Lung (tissue), 12 donors: ENCODE results near the gene SOCS4. TPM values are rescaled to one million over a fixed set of nuclear protein-coding genes. Genes with fewer than 3 reads are reported as not detected.
A peak's percentile ranks its signal among the peaks of the same experiment; 100 is the strongest.

Experiments used
- ATAC-seq: fragments of 200-7000 bp; cut with Tn5 transposase; one replicate; pipeline ENCODE4 v1.9.1; 2020; ENCODE audit warnings: moderate number of reproducible peaks; ENCODE audit not compliant: insufficient read depth, low FRiP score
- DNase-seq, 3 donors: peaks; one replicate each; pipeline ENCODE4 v3.0.0-alpha.2; 2013 to 2017
- H3K27ac ChIP-seq, 2 donors: one replicate each; pipeline ENCODE4 v1.5.1; 2013; ENCODE audit warnings: mild to moderate bottlenecking in 2 of 2, moderate library complexity in 2 of 2, control low read depth in 1 of 2, inconsistent platforms in 1 of 2, low read depth in 1 of 2, low read length in 1 of 2
- H3K27me3 ChIP-seq, 3 donors: one replicate each; pipeline ENCODE4 v1.5.1; 2013; ENCODE audit warnings: low read length in 2 of 3; ENCODE audit not compliant: control insufficient read depth in 3 of 3, insufficient read depth in 3 of 3
- H3K36me3 ChIP-seq, 4 donors: one replicate each; pipeline ENCODE4 v1.5.1; 2013; ENCODE audit warnings: low read length in 4 of 4, mild to moderate bottlenecking in 1 of 4, moderate library complexity in 1 of 4; ENCODE audit not compliant: control insufficient read depth in 4 of 4, insufficient read depth in 4 of 4
- H3K4me1 ChIP-seq, 5 donors: one replicate each; pipeline ENCODE4 v1.5.1; 2013; ENCODE audit warnings: low read length in 5 of 5, mild to moderate bottlenecking in 2 of 5, moderate library complexity in 1 of 5; ENCODE audit not compliant: control insufficient read depth in 5 of 5, insufficient read depth in 5 of 5
- H3K4me3 ChIP-seq: one replicate; pipeline ENCODE4 v1.5.1; 2013; ENCODE audit warnings: mild to moderate bottlenecking, control low read depth, moderate library complexity
- H3K9ac ChIP-seq, 2 donors: one replicate each; pipeline ENCODE4 v1.5.1; 2013; ENCODE audit warnings: low read length in 2 of 2, control low read depth in 1 of 2; ENCODE audit not compliant: insufficient read depth in 1 of 2
- H3K9me3 ChIP-seq, 4 donors: one replicate each; pipeline ENCODE4 v1.5.1; 2013; ENCODE audit warnings: low read length in 3 of 4, mild to moderate bottlenecking in 1 of 4, moderate library complexity in 1 of 4; ENCODE audit not compliant: control insufficient read depth in 4 of 4, insufficient read depth in 3 of 4
- CTCF ChIP-seq: IDR thresholded peaks from 2 replicates; pipeline ENCODE4 v1.5.1; 2012; ENCODE audit warnings: mild to moderate bottlenecking; ENCODE audit errors: control extremely low read depth, extremely low read depth
- WGBS, 2 donors: extraction: QIAGEN DNeasy Blood & Tissue Kit; methylation state at CpG; one replicate each; pipeline ENCODE4 v1.1.7; 2013; 5-methylcytosine and 5-hydroxymethylcytosine counted together
- polyA plus RNA-seq, 2 donors: library from polyadenylated mRNA; stranded (reverse); fragments of 200-250 nt; gene quantifications; one replicate each; pipeline ENCODE4 v1.2.1, GENCODE V29; 2013
- total RNA-seq, 2 donors: library from RNA; depleted of rRNA in 1 of 2; stranded (reverse); fragments of >200 nt in 1 of 2; gene quantifications; one replicate each; pipeline ENCODE4 v1.2.1, GENCODE V29; 2014 to 2021
- donor health status: control.
- donor health status: control.
- donor health status: Bipolar disorder and iron deficiency.
- donor health status: healthy.
- donor health status: DM: yes; HTN: yes; CAD: no.

SOCS4 gene
- total and polyA plus RNA-seq, 4 donors = 5.8 to 28.3 (median 10.5) TPM

GRCh38 chr14:55038708-55039107 is 11.7 kb downstream of the SOCS4 start:
- no peak overlapping the region for H3K9ac ChIP-seq
- ATAC-seq (no peak), DNase-seq (no peak)
- no peaks in the 10 kb centered on the region for H3K27me3 ChIP-seq
- H3K4me1 ChIP-seq = no peaks in the 10 kb centered on the region
- peaks cover 3 to 11% (median 6%) of the 10 kb centered on the region in 4 donors for H3K36me3 ChIP-seq
- no peak for TF ChIP-seq CTCF
- H3K4me3 ChIP-seq = no peak overlapping the region
- H3K27ac ChIP-seq = no peak overlapping the region
- no peaks in the 10 kb centered on the region for H3K9me3 ChIP-seq

- no peaks in the 10 kb centered on the region for H3K4me1 ChIP-seq
- H3K27me3 ChIP-seq = no peaks in the 10 kb centered on the region
- no peak for DNase-seq
- H3K9me3 ChIP-seq = no peaks in the 10 kb centered on the region
- ATAC-seq = no peak
- H3K27ac ChIP-seq = no peak overlapping the region
- no peak overlapping the region for H3K4me3 ChIP-seq
- peaks cover 4 to 12% (median 7%) of the 10 kb centered on the region in 4 donors for H3K36me3 ChIP-seq
- H3K9ac ChIP-seq = no peak overlapping the region
- no peak for TF ChIP-seq CTCF
- WGBS, 2 donors = 90 to 93% methylated on average over 5 of the region's 5 CpGs
Observed at GRCh38 chr14:55043528-55043927, 16.5 kb downstream of the SOCS4 start.

- H3K4me1 ChIP-seq = no peaks in the 10 kb centered on the region
Observed at GRCh38 chr14:55045087-55045486, 18.1 kb downstream of the SOCS4 start.

More at GRCh38 chr14:55045087-55045486, 18.1 kb downstream of the SOCS4 start:
- Histone ChIP-seq H3K27ac (no peak overlapping the region), H3K9me3 (no peaks in the 10 kb centered on the region), H3K9ac (peak overlapping the region in 1 of 2 donors; percentile 13), H3K4me3 (no peak overlapping the region), H3K27me3 (no peaks in the 10 kb centered on the region), H3K36me3 (peaks cover 4 to 12% (median 6%) of the 10 kb centered on the region in 4 donors)
- TF ChIP-seq CTCF = no peak
- DNase-seq (no peak), ATAC-seq (no peak)
